ENCODE data around the gene TMEM248. TPM values are rescaled to one million over a fixed set of nuclear protein-coding genes. Genes with fewer than 3 reads are reported as not detected.
A peak's percentile ranks its signal among the peaks of the same experiment; 100 is the strongest.

The TMEM248 gene
- total and polyA plus RNA-seq, 9 donors = 51.8 to 118 (median 100) TPM

DNA sequence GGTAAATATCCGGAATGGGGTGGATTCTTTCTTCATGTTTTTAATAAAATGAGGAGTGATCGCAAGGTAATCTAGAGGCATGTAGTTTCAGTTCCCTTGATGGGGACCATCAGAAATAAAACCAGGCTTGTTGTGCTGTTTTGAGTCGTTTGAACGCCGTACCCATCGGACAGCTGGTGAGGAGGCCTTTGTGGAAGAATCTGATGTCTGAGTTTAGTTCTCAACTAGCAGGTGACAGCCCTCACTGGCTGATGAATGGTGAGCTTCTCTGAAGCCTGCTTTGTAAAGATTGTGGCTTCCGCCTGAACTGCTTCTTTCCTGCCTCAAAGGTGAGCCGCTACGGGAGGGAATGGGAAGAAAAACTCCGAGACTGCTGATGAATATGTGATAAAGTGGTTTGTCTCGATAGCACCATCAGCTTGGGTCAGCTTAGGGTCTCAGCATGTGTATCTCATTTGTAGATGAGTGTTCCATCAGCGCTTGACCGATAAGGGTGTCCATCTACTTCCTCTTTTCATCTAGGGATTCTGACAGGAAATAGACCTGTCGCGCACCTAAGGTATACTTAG lies 977 bp downstream of the TMEM248 start:
- intact Hi-C loops (cut with DNase I) = no loop called here
- Histone ChIP-seq H3K27ac (peak overlapping the region in 1 of 2 donors; percentile 27), H3K4me3 (peak overlapping the region; percentile 77), H3K9me3 (no peaks in the 10 kb centered on the region), H3K4me1 (ENCODE audit: insufficient read depth) (peaks cover 10% of the 10 kb centered on the region), H3K27me3 (no peaks in the 10 kb centered on the region), H3K36me3 (no peaks in the 10 kb centered on the region)
- 8 to 11% (median 10%) methylated on average over 15 of the region's 15 CpGs for WGBS, 3 donors
- TF ChIP-seq EP300 (IDR thresholded peaks at IDR 0.05) = no peak
- TF ChIP-seq POLR2A (IDR thresholded peaks at IDR 0.05) = no peak
- TF ChIP-seq CTCF (IDR thresholded peaks at IDR 0.05) = no peak
- no peak for DNase-seq

GRCh38 chr7:66925255-66925654 lies 4.2 kb downstream of the TMEM248 start:
- no peak overlapping the region for H3K4me3 ChIP-seq
- no peaks in the 10 kb centered on the region for H3K9me3 ChIP-seq
- WGBS, 3 donors = 81 to 86% (median 83%) methylated on average over 3 of the region's 3 CpGs
- TF ChIP-seq CTCF (IDR thresholded peaks at IDR 0.05) (no peak), EP300 (IDR thresholded peaks at IDR 0.05) (no peak), POLR2A (IDR thresholded peaks at IDR 0.05) (no peak)
- H3K36me3 ChIP-seq = no peaks in the 10 kb centered on the region
- no peak for DNase-seq
- no peaks in the 10 kb centered on the region for H3K27me3 ChIP-seq
- no peak overlapping the region for H3K27ac ChIP-seq
- intact Hi-C loops (cut with DNase I) = no loop called here
- peaks cover 8% of the 10 kb centered on the region for H3K4me1 ChIP-seq (ENCODE audit: insufficient read depth)

GRCh38 chr7:66927348-66927948 lies 6.4 kb downstream of the TMEM248 start:
- WGBS, 3 donors = 58 to 67% (median 62%) methylated on average over 7 of the region's 7 CpGs
- intact Hi-C loops (cut with DNase I) = no loop called here
- Histone ChIP-seq H3K27ac (no peak overlapping the region), H3K4me1 (ENCODE audit: insufficient read depth) (peaks cover 4% of the 10 kb centered on the region), H3K9me3 (no peaks in the 10 kb centered on the region), H3K4me3 (no peak overlapping the region), H3K27me3 (no peaks in the 10 kb centered on the region), H3K36me3 (no peaks in the 10 kb centered on the region)
- no peak for DNase-seq
- TF ChIP-seq CTCF (IDR thresholded peaks at IDR 0.05) (no peak), POLR2A (IDR thresholded peaks at IDR 0.05) (no peak), EP300 (IDR thresholded peaks at IDR 0.05) (no peak)

DNA sequence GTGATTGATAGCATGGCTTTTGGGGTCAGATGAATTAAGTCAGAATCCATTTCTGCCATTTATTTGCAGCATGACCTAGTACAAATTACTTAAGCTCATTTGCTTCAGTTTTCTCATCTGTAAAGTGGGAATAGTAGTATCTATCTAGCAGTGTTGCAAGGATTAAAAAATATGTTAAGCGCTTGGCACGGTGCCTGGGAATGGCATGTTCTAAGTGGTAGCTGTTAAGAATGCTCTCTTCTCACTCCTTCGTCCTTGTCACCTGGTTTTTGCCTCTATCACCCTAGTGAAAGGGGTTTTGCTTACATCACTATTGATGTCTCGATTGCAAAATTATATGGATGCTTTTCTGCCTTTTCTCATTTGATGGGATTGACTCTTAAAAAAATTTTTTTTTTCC lies 7.4 kb downstream of the TMEM248 start:
- no peaks in the 10 kb centered on the region for H3K27me3 ChIP-seq
- no peak for DNase-seq
- H3K4me3 ChIP-seq = no peak overlapping the region
- H3K9me3 ChIP-seq = no peaks in the 10 kb centered on the region
- intact Hi-C loops (cut with DNase I) = no loop called here
- peaks cover 2% of the 10 kb centered on the region for H3K4me1 ChIP-seq (ENCODE audit: insufficient read depth)
- H3K36me3 ChIP-seq = no peaks in the 10 kb centered on the region
- TF ChIP-seq POLR2A (IDR thresholded peaks at IDR 0.05) (no peak), EP300 (IDR thresholded peaks at IDR 0.05) (no peak)
- no peak overlapping the region for H3K27ac ChIP-seq
- 88 to 91% (median 91%) methylated on average over 4 of the region's 4 CpGs for WGBS, 3 donors

GRCh38 chr7:66929165-66929564 lies 8.1 kb downstream of the TMEM248 start:
- intact Hi-C loops (cut with DNase I) = no loop called here
- Histone ChIP-seq H3K9me3 (no peaks in the 10 kb centered on the region), H3K27ac (no peak overlapping the region), H3K4me3 (no peak overlapping the region), H3K27me3 (no peaks in the 10 kb centered on the region), H3K36me3 (no peaks in the 10 kb centered on the region), H3K4me1 (ENCODE audit: insufficient read depth) (peaks cover 2% of the 10 kb centered on the region)
- 90 to 92% (median 90%) methylated on average over 8 of the region's 8 CpGs for WGBS, 3 donors
- TF ChIP-seq CTCF (IDR thresholded peaks at IDR 0.05) = no peak
- TF ChIP-seq EP300 (IDR thresholded peaks at IDR 0.05) = no peak
- no peak for TF ChIP-seq POLR2A (IDR thresholded peaks at IDR 0.05)
- DNase-seq = no peak
